ENCODE measurements around the gene ECT2L. TPM values are rescaled to one million over a fixed set of nuclear protein-coding genes. Genes with fewer than 3 reads are reported as not detected.

The ECT2L gene
- total and polyA plus RNA-seq, 2 experiments from 2014 or later, result 0.03 to 0.15 TPM

DNA sequence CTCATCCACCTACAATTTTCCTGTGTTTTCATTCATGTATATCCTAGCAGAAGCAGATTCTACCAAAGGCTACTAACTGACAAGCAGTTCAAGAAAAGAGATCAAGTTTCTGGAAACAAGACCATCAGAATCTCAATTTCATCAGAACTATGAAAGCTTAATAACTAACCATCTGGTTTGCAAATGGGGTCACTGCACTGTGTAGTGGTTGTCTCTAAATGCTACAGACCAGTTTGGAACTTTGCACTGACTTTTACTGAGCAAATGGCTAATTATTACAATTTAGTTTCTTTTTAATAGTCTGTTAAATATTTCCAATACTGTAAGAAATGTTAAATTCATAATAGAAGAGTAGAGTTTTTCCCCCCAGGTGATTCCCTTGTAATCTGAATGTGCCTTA lies 127.7 kb downstream of the ECT2L start:
- H3K9me2 ChIP-seq (ENCODE audit: insufficient read depth), result no peaks in the 10 kb centered on the region
- H3K9me3 Mint-ChIP-seq, result no peaks in the 10 kb centered on the region
- H3K4me1 ChIP-seq (ENCODE audit: insufficient read depth), result peaks cover 7% of the 10 kb centered on the region
- no peaks in the 10 kb centered on the region for H3K36me3 ChIP-seq (ENCODE audit: insufficient read depth)
- no peak overlapping the region for H3K4me2 ChIP-seq
- DNase-seq (ENCODE audit: low spot score), result no peak
- H3K79me2 ChIP-seq (replicated peaks; ENCODE audit: insufficient read depth), result no peaks in the 10 kb centered on the region
- peaks cover 13% of the 10 kb centered on the region for H3K4me1 Mint-ChIP-seq
- H3K4me3 ChIP-seq, result no peak overlapping the region
- no peak overlapping the region for H3K4me3 Mint-ChIP-seq
- H3K27ac ChIP-seq (ENCODE audit: low read depth), result no peak overlapping the region
- H2AFZ ChIP-seq, result no peak overlapping the region
- TF ChIP-seq ZNF331 (CRISPR knock-in tag; IDR thresholded peaks at IDR 0.05; ENCODE audit: low read depth) (no peak), ZNF114 (CRISPR knock-in tag; IDR thresholded peaks at IDR 0.05) (no peak), ETS1 (IDR thresholded peaks at IDR 0.05) (no peak), JUNB (IDR thresholded peaks at IDR 0.05; ENCODE audit: unreplicated experiment) (no peak), POLR2AphosphoS5 (IDR thresholded peaks at IDR 0.05; ENCODE audit: low read depth) (no peak)
- no peaks in the 10 kb centered on the region for H4K20me1 ChIP-seq (replicated peaks; ENCODE audit: insufficient read depth)
- H3K36me3 Mint-ChIP-seq (ENCODE audit: low read depth), result peaks cover 18% of the 10 kb centered on the region
- H3F3A ChIP-seq (replicated peaks; ENCODE audit: low read depth), result no peaks in the 10 kb centered on the region
- H3K27me3 ChIP-seq (ENCODE audit: insufficient read depth), result no peaks in the 10 kb centered on the region
- no peak for ATAC-seq
- H3K27ac Mint-ChIP-seq, result no peak overlapping the region
- H3K27me3 Mint-ChIP-seq (ENCODE audit: insufficient read depth, low read depth, poor library complexity), result no peaks in the 10 kb centered on the region

GRCh38 chr6:138925806-138926205 lies 129.9 kb downstream of the ECT2L start:
- Mint-ChIP-seq H3K27ac (no peak overlapping the region), H3K9me3 (no peaks in the 10 kb centered on the region)
- TF ChIP-seq POLR2AphosphoS5 (IDR thresholded peaks at IDR 0.05; ENCODE audit: low read depth) (no peak), EZH2 (IDR thresholded peaks at IDR 0.05; ENCODE audit: low read depth, unreplicated experiment) (no peak), CTCF (conservative IDR thresholded peaks at IDR 0.05; ENCODE audit: low read depth in 2 of 2) (no peak), STAT1 (IDR thresholded peaks at IDR 0.05; ENCODE audit: unreplicated experiment) (no peak), ZNF114 (CRISPR knock-in tag; IDR thresholded peaks at IDR 0.05) (no peak), CREB1 (CRISPR knock-in tag; IDR thresholded peaks at IDR 0.05; ENCODE audit: low read depth) (no peak), EZH2phosphoT487 (IDR thresholded peaks at IDR 0.05; ENCODE audit: unreplicated experiment) (no peak), ZNF331 (CRISPR knock-in tag; IDR thresholded peaks at IDR 0.05; ENCODE audit: low read depth) (no peak), ETS1 (IDR thresholded peaks at IDR 0.05) (no peak), NANOG (IDR thresholded peaks at IDR 0.05; ENCODE audit: borderline replicate concordance) (no peak), JUNB (IDR thresholded peaks at IDR 0.05; ENCODE audit: unreplicated experiment) (no peak)
- TF ChIP-seq, protein P1, sequence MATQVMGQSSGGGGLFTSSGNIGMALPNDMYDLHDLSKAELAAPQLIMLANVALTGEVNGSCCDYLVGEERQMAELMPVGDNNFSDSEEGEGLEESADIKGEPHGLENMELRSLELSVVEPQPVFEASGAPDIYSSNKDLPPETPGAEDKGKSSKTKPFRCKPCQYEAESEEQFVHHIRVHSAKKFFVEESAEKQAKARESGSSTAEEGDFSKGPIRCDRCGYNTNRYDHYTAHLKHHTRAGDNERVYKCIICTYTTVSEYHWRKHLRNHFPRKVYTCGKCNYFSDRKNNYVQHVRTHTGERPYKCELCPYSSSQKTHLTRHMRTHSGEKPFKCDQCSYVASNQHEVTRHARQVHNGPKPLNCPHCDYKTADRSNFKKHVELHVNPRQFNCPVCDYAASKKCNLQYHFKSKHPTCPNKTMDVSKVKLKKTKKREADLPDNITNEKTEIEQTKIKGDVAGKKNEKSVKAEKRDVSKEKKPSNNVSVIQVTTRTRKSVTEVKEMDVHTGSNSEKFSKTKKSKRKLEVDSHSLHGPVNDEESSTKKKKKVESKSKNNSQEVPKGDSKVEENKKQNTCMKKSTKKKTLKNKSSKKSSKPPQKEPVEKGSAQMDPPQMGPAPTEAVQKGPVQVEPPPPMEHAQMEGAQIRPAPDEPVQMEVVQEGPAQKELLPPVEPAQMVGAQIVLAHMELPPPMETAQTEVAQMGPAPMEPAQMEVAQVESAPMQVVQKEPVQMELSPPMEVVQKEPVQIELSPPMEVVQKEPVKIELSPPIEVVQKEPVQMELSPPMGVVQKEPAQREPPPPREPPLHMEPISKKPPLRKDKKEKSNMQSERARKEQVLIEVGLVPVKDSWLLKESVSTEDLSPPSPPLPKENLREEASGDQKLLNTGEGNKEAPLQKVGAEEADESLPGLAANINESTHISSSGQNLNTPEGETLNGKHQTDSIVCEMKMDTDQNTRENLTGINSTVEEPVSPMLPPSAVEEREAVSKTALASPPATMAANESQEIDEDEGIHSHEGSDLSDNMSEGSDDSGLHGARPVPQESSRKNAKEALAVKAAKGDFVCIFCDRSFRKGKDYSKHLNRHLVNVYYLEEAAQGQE (IDR thresholded peaks at IDR 0.05; ENCODE audit: unreplicated experiment), result no peak

More at GRCh38 chr6:138925806-138926205, 129.9 kb downstream of the ECT2L start:
- no peak overlapping the region for H3K4me3 ChIP-seq
- H3K9me2 ChIP-seq (ENCODE audit: insufficient read depth), result no peaks in the 10 kb centered on the region
- H3K4me1 ChIP-seq (ENCODE audit: insufficient read depth), result peaks cover 7% of the 10 kb centered on the region
- no peaks in the 10 kb centered on the region for H4K20me1 ChIP-seq (replicated peaks; ENCODE audit: insufficient read depth)
- Mint-ChIP-seq H3K36me3 (ENCODE audit: low read depth) (peaks cover 4% of the 10 kb centered on the region), H3K27me3 (ENCODE audit: insufficient read depth, low read depth, poor library complexity) (no peaks in the 10 kb centered on the region), H3K4me1 (peaks cover 13% of the 10 kb centered on the region), H3K4me3 (no peak overlapping the region)
- H3F3A ChIP-seq (replicated peaks; ENCODE audit: low read depth), result no peaks in the 10 kb centered on the region
- H3K4me2 ChIP-seq, result no peak overlapping the region
- ATAC-seq, result no peak
- DNase-seq (ENCODE audit: low spot score), result no peak
- H3K27ac ChIP-seq (ENCODE audit: low read depth), result no peak overlapping the region
- no peaks in the 10 kb centered on the region for H3K36me3 ChIP-seq (ENCODE audit: insufficient read depth)
- H3K27me3 ChIP-seq (ENCODE audit: insufficient read depth), result no peaks in the 10 kb centered on the region
- no peak overlapping the region for H2AFZ ChIP-seq
- no peaks in the 10 kb centered on the region for H3K79me2 ChIP-seq (replicated peaks; ENCODE audit: insufficient read depth)
